DND-41 (cell line): ENCODE measurements around the gene C6orf47.

Experiments
- EZH2 ChIP-seq: IDR thresholded peaks from 3 replicates; pipeline ENCODE4 v1.6.1; 2012; ENCODE audit warnings: borderline replicate concordance, low read depth, mild to moderate bottlenecking, moderate library complexity, low read length, inconsistent platforms; ENCODE audit not compliant: severe bottlenecking
- TF ChIP-seq, protein P1 (sequence below): IDR thresholded peaks from 2 replicates; pipeline ENCODE4 v1.5.1; 2012; ENCODE audit warnings: borderline replicate concordance, low read length, moderate library complexity, mild to moderate bottlenecking; ENCODE audit not compliant: poor library complexity, severe bottlenecking; ENCODE audit errors: extremely low read depth

DNA sequence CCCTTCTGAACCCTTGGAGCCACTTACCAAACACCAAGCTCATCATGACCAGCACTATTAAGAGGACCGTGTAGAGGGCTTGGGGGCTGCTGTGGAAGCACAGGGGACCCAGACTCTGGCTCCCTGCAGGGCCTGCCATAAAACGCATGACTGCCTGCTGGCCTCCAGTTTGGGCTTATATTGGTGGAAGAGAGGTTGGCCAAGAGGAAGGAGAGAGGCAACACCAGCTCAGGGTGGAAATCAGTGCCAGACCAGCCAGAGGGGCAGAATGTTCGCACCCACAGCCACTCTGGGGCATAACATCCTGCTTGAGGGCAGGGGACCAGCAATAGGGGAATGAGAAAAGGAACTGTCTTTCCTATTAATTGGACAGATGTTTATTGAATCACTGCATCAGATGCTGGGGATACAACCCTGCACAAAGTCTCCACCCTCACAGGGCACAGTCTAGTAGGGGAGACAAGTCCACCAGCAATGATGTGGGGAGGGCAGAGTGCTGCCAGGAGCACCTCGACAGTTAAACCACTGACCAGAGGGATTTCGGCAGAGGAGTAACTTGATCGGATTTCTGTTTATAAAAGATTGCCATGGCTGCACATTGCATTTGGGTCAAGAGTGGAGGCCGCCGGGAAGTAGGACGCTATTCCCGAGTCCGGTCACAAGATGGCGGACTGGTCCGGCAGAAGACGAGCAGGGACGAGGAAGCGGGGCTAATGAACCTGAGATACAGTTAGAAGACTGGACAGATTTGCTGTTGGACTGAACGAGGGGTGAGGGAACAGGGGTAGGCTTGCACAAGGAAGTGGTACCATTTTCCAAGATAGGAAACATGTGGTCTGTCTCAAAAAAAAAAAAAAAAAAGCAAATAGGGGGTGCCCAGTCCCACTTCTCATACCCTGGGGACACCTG, 19.9 kb upstream of the C6orf47 start, which contains the start of gene LY6G5C:
- TF ChIP-seq, protein P1, sequence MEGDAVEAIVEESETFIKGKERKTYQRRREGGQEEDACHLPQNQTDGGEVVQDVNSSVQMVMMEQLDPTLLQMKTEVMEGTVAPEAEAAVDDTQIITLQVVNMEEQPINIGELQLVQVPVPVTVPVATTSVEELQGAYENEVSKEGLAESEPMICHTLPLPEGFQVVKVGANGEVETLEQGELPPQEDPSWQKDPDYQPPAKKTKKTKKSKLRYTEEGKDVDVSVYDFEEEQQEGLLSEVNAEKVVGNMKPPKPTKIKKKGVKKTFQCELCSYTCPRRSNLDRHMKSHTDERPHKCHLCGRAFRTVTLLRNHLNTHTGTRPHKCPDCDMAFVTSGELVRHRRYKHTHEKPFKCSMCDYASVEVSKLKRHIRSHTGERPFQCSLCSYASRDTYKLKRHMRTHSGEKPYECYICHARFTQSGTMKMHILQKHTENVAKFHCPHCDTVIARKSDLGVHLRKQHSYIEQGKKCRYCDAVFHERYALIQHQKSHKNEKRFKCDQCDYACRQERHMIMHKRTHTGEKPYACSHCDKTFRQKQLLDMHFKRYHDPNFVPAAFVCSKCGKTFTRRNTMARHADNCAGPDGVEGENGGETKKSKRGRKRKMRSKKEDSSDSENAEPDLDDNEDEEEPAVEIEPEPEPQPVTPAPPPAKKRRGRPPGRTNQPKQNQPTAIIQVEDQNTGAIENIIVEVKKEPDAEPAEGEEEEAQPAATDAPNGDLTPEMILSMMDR, result peak; percentile 56
- TF ChIP-seq EZH2, result no peak
